Stimulated activated CD8-positive, alpha-beta memory T cell treated with anti-CD3 and anti-CD28 coated beads, Interleukin-15, amount 100 ng/mL, for 24 hours (primary cell): ENCODE data around the gene EIF2S3.
"Not testable (repeated sequence)": the region's sequence is repeated elsewhere in the genome, so short reads cannot be mapped to it uniquely, and the experiment has no call there.

Experiments used
- DNase-seq: peaks from one replicate; pipeline ENCODE4 v3.0.0-alpha.2; 2020; ENCODE audit warnings: low read depth

The EIF2S3 gene

DNA sequence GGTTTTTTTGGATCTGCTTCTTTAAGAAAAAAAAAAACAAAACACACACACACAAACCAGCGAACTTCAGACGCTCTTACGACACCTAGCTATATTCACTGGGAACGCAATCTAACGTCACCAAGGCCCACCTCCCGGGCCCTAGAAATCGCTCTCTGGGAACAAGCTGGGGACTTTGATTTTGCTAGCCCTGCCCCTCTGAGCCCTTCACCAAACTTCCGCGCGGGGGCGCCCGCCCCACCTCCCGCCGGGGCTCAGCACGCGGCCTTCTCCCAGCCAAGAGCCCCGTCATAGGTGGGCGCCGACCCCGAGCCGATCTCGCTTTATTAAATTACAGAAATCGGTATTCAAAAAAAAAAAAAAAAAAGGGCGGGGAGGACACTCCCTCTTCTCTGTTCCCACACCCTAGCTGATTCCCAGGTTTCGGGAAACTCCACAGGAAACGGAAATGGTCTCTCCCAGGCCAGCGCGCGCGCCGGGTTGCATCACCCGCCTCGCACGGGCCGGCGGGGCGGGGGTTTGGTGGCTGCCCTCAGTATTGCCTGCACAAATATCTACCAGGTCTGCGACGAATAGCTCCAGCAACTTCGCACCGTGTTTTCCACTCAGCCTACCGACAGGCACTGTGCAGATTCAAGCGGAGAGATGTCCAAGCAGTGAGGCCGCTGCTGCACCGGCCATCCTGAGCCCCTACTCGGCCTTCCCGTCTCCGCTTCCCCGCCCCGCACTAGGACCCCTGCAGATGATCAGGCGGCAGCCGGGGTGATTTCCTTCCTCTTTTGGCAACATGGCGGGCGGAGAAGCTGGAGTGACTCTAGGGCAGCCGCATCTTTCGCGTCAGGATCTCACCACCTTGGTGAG, at the start of gene EIF2S3:
Gene EIF2S3 (plus strand): TSS at position 775 of the 861 bp plus-strand sequence. CDS start 13 bp downstream, at position 788.
- peak; percentile 47 for DNase-seq

DNA sequence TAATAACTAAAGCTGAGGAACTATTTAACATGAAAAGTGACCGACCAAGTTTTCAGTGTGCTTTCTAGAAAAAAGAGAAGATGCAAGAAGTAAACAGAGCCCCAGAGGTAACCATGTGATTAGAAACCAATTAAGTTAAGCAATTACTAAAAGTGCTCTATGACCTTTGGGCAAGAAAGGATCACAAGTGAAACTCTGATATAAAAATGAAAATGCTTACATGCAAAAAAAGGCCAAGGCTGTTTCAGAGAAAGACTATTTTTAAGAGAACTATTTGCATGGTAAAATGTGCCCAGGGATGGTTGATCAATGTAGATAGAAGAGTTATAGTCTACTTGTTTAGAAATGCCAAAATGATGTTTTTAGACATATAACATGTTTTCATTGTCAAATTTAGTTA, 49.7 kb upstream of the EIF2S3 start:
- DNase-seq: no peak

DNA sequence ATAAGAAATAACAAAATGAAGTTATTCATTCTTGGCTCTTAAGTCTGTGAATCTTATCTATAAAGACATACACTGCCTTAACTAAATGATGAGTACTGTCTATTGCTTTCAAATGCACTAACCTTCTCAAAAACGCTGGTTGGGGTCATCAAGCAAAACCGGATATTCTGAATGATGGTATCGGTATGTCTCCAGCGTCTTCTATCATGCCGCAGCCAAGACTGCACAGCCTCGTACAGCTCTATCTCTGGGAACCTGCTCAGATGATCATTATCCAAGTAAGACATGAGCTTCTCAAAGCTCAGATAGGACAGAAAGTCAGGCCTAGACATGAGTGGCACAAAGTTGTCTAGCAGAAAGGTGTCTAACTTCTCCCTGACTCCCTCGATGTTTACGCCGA, 48.9 kb upstream of the EIF2S3 start:
- DNase-seq: no peak

DNA sequence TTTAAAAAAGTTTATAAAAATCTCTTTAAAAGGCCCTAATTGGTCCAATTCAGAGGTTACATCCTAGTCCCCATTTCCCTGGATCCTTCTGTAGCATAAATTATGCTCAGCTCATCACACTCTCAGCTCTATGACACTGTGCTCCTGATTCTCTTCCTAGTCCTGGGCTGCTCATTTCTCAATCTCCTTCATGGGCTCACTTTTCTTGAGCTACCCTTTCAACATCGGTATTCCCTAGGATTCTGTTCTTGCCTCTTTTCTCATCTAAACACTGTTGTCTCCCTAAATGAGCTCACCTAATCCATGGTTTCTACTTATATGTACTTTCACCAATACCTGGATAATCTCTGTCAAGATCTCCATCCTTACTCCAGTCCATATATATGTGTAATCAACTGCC, 42.5 kb upstream of the EIF2S3 start:
- no peak for DNase-seq

DNA sequence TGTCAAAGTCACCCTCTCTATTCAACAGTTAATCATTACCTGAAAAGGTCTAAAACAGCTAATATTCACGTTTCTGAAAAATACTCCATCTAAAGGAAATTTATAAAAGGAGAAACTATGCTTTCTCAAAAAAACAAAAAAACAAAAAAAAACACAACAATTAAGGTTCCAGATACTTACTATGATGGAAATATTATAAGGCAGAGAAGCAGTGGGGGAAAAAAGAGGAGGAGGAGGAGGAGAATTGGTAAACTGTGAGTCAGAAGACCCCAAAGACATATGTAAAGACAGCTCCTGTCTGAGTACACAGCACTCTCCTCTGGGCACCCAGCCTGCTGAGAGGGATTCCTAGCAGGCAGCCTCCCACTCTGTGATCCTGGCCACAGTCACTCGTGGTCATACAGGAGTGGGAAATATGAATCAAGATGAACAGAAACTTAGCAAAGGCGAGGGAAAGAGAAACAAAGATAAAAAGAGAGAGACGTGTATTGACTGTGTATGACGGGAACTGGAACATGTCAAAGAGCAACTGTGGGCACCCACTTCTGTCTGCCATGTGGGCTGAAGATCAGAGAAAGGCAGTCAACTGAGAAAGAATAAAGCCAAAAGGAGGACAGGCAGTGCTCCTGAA, 40.3 kb upstream of the EIF2S3 start:
- no peak for DNase-seq

DNA sequence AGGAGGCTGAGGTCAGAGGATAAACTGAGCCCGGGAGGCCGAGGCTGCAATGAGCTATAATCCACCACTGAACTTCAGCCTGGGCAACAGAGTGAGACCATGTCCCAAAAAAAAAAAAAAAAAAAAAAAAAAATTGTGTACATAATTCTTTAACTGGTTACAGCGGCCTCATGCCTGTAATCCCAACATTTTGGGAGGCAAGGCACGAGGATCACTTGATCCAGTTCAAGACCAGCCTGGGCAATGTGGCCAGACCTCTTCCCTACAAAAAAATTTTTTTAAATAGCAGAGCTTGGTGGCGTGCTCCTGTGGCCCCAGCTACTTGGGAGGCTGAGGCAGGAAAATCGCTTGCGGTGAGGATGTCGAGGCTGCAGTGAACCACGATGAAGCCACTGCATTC, 37.1 kb upstream of the EIF2S3 start:
- no peak for DNase-seq

DNA sequence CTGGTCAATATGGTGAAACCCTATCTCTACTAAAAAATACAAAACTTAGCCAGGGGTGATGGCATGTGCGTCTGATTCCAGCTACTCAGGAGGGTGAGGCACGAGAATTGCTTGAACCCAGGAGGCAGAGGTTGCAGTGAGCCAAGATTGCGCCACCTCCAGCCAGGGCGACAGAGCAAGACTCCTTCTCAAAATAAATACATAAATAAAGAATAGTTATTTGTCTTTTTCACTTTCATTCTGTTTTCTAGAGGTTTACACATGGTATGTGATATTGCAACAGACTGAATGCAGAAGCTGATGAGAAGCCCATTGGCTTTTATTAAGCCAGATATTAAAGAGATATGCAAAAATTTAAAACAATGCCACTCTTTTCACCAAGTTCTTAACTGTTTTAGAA, 35.9 kb upstream of the EIF2S3 start:
- no peak for DNase-seq

DNA sequence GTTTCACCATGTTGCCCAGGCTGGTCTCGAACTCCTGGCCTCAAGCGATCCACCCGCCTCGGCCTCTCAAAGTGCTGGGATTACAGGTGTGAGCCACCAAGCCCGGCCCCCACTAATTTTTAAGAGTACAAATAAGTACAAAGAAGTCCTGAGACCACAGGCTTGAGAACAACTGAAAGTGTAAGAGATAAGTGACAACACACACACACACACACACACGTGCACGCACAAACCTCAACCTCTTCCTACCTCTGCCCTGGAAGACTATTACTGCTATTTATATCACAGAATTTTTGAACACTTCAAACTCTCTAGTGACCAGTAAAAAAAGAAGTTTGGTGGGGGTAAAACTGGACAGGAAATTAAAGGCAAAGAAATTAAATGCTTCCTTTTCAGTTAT, 35.3 kb upstream of the EIF2S3 start:
- no peak for DNase-seq

DNA sequence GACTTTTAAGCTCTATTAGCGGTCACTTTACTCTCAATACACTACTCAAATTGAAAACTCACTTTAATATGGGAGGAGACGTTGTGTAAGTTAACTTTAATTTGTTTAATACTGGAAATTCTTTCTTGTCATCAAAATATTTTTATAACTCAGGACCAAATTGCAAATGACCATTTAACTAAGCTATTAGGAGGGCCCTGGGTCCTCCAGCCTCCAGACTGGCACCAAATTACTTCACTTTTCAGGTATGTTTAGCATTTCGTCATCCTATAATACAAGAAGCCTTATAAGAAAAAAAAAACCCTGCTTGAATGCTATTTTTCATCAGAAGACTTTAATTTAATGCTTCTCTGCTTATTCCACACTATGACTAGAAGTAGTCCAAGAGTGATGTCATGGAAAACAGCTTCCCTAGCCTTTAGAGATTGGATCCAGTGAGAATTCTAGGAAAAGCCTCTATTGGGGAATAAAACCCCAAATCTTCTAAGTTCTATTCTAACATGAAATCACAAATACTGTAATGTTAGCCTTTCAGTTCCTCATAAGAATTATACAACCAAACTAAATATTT, 34.4 kb upstream of the EIF2S3 start:
- DNase-seq: no peak

DNA sequence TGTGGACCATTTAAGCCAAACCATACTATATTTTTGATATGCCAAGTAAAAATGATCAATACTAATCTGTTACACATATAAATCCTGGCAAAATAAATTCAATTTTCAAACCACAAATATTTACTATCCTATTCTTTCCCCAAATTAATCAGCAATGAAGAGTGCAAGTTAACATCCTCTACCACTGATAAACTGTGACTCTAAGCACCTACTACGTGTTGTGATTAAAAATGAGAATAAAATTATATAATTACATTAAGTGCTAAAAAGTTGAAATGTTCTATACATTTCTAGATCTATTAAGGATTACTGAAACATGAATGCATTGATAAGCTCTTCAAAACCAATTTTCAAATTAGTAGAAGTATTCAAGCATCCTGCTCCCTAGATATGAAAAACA, 31.2 kb upstream of the EIF2S3 start:
- no peak for DNase-seq

DNA sequence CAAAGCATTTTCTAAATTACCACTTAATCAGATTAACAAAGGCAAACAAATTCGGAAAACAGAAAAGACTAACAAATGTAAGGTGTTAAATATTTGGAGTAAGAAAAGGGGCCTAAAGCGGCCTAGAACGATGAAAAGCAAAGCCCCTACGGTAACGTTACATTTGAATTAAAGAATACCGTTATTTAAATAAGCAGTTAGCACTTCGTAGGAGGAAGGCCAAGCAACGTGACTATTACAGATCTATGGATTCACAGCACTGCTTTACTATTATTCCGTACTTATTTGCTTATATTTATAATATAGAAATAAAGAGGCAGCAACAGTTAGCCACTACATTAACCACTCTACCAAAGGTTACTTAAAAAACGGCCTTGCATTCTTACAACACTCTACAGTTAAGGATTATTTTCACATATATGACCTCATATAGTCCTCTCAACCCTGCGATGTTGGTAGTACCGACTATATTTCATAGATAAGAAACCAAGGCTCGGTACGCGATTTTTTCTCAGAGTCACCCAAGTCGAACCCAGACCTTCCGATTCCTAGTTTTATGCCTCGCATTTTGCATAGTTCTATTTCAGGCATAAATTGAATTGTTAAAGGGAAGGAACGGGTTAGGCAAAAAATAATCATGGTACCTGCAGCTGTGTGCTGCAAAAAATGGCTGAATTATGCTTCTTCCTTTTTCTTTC, 30.6 kb upstream of the EIF2S3 start:
- no peak for DNase-seq

DNA sequence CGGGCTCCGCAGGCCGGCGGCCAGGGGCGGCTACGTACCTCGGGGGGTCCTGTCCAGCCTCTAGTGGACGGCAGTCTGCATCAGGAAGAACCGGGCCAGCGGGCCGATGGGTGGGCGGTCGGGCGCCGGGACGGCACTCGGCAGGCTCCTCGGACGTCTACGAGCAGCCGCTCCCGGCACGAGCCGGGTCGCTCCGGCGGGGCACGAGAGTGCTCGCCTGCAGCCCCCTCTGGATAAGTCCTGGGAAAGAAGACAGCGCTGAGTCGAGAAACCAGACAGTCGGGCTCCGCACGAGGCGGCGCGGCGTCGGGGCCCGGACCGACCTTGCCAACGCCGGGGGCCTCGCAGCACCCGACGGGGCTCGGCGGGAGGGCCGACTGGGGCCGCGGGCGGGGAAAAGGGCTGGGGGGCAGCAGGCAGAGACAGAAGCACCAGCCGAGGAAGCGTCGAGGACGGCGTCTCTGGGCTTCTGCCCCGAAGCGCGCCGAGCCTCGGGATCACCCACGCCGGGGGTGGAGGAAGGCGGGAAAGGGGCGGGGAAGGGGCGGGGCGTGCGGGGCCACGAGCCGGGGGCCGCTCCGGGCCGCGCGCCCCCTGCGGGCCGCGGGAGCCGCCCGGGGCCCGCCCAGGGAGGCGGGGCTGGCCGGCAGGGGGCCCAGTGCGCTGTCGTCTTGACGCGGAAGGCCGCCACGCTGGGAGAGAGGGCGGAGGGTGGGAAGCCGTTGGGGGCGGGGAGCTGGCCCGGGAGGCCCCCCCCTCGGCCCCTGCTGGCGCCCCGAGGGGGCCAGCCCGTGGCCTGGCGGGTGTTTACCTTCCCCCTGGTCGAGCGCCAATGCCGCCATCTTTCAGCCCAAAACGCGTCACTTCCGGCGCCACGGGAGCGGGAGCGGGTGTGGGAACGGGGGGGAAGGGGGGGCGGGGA, 29.7 kb upstream of the EIF2S3 start:
- peak; percentile 57 for DNase-seq

DNA sequence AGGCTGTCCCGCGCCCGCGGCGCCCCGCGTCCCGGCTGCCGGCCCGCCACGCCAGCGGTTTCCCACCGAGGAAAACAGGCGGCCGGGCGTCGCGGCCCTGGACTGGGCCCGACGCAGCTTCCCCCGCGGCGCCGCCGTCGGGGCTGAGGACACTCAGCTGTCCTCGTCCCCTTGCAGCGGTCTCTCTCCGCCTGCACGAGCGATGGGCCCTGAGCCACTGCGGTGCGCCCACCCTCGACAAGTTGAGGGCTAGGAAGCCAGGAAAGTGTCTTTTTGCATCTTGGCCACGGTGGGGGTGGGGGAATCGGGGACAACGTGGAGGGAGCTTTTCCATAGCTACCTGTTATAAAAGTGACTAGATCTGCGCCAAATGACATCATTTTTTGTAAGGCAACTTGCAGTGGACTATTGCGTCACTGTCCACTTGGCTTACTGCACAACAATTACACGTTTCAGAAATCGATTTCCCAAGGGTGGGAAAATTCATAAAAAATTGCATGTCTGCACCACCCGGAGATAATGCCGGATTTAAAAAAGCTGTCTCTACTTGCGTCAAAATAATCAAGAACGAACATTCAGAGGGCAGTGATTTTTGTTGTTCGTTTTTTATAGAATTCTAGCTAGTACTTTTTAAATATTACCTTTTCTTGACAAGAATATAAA, 28.9 kb upstream of the EIF2S3 start:
- DNase-seq: no peak

DNA sequence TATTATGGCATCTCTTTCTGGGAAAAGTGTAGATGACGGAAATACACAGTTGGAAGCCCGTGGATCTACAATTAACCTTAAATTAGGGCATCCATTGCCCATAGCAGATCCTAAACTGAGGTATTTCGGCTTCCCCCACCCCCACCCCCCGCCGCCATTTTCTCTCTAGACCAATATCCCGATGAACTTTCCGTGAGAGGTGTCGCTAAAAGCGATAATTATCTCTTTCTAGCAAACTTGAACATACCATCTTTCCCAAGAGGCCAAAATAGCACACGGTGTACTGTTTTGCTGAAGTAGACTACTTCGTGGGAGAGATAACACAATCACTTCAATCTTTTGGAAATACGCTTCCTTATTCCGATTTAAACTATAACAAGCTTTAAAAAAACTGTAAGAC, 28.3 kb upstream of the EIF2S3 start:
- no peak for DNase-seq

DNA sequence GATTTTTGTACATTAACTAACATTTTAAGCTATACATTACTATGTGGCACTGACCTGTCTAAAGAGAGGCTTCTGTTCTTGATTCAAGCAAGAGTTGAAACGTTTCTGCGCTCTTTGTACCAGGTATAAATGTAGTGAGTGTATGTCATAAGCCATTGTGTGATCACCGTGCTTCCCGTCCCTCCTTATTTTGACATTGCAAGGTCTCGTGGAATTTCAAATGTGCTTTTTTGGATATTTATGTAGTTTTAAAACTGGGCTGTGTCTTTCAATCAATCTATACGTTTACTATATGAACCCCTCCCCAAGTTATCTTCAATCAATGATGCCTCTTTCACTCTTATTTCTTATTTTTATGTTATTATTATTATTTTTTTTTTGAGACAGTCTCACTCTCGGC, 27.7 kb upstream of the EIF2S3 start, which contains the start of gene KLHL15:
Gene KLHL15 (minus strand): TSS at position 101 of the 400 bp plus-strand sequence. CDS start 20,493 bp downstream, outside the sequence.
- DNase-seq: no peak

DNA sequence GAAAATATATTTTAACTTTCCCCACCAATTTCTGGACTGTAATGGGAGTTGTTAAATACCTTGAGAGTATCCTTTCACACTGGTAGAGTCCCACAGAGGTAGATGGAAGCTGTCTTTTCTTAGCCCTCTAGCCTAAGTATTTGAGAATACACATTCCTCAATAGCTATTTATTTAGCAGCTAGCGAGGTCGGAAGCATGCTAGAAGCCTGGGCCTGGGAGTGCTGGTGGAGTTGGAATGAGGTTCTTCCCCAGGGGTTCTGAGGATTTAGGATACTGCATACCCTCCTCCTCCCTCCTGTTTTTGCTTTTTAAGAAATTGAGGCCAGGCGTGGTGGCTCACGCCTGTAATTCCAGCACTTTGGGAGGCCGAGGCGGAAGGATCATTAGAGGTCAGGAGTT, 26.8 kb upstream of the EIF2S3 start:
- DNase-seq: no peak

DNA sequence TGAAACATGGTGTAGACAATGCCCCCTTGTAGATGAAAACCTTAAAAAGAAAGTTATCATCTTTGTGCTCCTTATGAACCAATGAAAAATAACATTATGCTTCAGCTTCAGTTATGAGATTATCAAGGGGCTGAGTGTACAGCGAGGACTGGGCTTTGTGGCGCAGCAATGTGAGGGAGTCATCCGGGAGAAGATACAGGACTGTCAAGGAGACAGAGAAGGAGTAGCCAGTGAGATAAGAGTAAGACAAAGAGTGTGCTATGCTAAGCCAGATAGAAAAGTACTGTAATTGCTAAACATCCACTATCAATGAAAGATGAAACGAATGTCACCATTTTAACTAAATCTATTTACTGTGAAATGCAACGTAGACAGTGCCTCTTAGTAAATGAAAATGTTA, 24.2 kb upstream of the EIF2S3 start:
- no peak for DNase-seq

DNA sequence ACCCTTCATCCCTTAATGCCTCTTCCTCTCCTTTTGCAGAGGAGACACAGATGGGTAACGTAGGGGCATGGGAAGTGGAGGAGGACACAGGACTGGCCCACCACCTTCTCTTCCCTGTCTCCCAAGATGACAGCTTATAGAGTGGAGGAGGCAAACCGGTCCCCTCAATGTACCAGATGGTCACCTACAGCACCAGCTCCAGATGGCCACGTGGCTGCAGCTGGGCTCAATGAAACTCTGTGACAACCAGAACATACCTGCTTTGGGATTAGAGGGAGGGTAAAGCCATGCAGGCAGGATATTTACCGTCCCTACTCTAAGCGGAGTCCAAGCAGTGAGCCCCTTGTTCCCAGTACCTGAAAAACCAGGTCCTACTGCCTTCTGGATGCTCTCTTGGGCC, 20.3 kb upstream of the EIF2S3 start:
- no peak for DNase-seq

DNA sequence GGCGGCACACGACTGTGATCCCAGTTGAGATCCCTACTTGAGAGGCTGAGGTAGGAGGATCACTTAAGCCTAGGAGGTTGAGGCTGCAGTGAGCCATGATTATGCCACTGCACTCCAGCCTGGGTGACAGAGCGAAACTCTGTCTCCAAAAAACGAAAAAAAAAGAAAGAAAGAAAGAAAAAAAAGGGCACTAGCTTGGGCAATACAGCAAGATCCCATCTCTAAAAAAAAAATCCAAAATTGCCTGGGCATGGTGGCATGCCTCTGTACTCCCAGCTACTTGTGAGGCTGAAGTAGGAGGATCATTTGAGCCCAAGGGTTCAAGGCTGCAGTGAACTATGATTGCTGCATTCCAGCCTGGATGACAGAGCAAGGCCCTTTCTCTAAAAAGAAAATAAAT, 17.0 kb upstream of the EIF2S3 start:
- no peak for DNase-seq

DNA sequence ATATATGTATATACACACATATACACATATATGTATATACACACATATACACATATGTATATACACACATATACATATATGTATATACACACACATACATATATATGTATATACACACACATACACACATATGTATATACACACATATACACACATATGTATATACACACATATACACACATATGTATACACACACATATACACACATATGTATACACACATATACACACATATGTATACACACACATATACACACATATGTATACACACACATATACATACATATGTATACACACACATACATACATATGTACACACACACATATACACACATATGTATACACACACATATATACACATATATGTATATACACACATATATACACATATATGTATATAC, 8.7 kb upstream of the EIF2S3 start:
- not testable (repeated sequence) for DNase-seq

DNA sequence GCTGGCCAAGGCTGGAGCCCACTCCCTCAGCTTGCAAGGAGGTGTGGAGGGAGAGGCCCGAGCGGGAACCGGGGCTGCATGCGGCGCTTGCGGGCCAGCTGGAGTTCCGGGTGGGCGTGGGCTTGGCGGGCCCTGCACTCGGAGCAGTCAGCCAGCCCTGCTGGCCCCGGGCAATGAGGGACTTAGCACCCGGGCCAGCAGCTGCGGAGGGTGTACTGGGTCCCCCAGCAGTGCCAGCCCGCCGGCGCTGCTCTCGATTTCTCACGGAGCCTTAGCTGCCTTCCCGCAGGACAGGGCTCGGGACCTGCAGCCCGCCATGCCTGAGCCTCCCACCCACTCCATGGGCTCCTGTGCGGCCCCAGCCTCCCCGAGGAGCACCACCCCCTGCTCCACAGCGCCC, 5.1 kb upstream of the EIF2S3 start:
- not testable (repeated sequence) for DNase-seq
